ENCODE results near the gene HES6. TPM values are rescaled to one million over a fixed set of nuclear protein-coding genes. Genes with fewer than 3 reads are reported as not detected.

Gene HES6
- total RNA-seq, 1 experiment from 2014 or later, result 17.2 TPM

- H3K36me3 ChIP-seq (ENCODE audit: insufficient read depth, low read length, poor library complexity, severe bottlenecking), result no peaks in the 10 kb centered on the region
- no peak for TF ChIP-seq CTCF (conservative IDR thresholded peaks at IDR 0.05; ENCODE audit: low read depth, low read length)
- TF ChIP-seq EZH2 (IDR thresholded peaks at IDR 0.05; ENCODE audit: borderline replicate concordance, low read depth, low read length, poor library complexity, severe bottlenecking), result no peak
- H3K27ac ChIP-seq (ENCODE audit: low read depth, low read length, poor library complexity, severe bottlenecking), result no peak overlapping the region
- H3K9me3 ChIP-seq (ENCODE audit: low read depth, low read length, poor library complexity, severe bottlenecking), result no peaks in the 10 kb centered on the region
- peaks cover 15% of the 10 kb centered on the region for H3K4me1 ChIP-seq (ENCODE audit: insufficient read depth, low read length, poor library complexity, severe bottlenecking)
- no peaks in the 10 kb centered on the region for H3K27me3 ChIP-seq (replicated peaks; ENCODE audit: insufficient read depth, low read depth, low read length, poor library complexity)
- H3K4me3 ChIP-seq (ENCODE audit: low read depth, low read length, poor library complexity, severe bottlenecking), result no peak overlapping the region
- DNase-seq (ENCODE audit: low spot score), result no peak
- intact Hi-C loops (cut with micrococcal nuclease; ENCODE audit: unreplicated experiment), result no loop called here
- no TSS peak for BruUV-seq (replicated peaks)
- ChIA-PET CTCF (no interaction called here), POLR2A (ENCODE audit: low non-redundant PET) (no interaction called here)
Observed at GRCh38 chr2:238241970-238242369, 2.1 kb upstream of the HES6 start.

GRCh38 chr2:238240757-238241711 lies 1.2 kb upstream of the HES6 start:
- Histone ChIP-seq H3K36me3 (ENCODE audit: insufficient read depth, low read length, poor library complexity, severe bottlenecking) (no peaks in the 10 kb centered on the region), H3K4me1 (ENCODE audit: insufficient read depth, low read length, poor library complexity, severe bottlenecking) (peaks cover 15% of the 10 kb centered on the region), H3K4me3 (ENCODE audit: low read depth, low read length, poor library complexity, severe bottlenecking) (peak overlapping the region; percentile 71), H3K9me3 (ENCODE audit: low read depth, low read length, poor library complexity, severe bottlenecking) (no peaks in the 10 kb centered on the region), H3K27me3 (replicated peaks; ENCODE audit: insufficient read depth, low read depth, low read length, poor library complexity) (no peaks in the 10 kb centered on the region), H3K27ac (ENCODE audit: low read depth, low read length, poor library complexity, severe bottlenecking) (no peak overlapping the region)
- peak; percentile 78 for DNase-seq (ENCODE audit: low spot score)
- BruUV-seq (replicated peaks), result no TSS peak
- CTCF ChIA-PET, result no interaction called here
- intact Hi-C loops (cut with micrococcal nuclease; ENCODE audit: unreplicated experiment), result no loop called here
- TF ChIP-seq CTCF (conservative IDR thresholded peaks at IDR 0.05; ENCODE audit: low read depth, low read length), result no peak
- no peak for TF ChIP-seq EZH2 (IDR thresholded peaks at IDR 0.05; ENCODE audit: borderline replicate concordance, low read depth, low read length, poor library complexity, severe bottlenecking)
- POLR2A ChIA-PET (ENCODE audit: low non-redundant PET), result no interaction called here

- H3K27me3 ChIP-seq (replicated peaks; ENCODE audit: insufficient read depth, low read depth, low read length, poor library complexity), result no peaks in the 10 kb centered on the region
- POLR2A ChIA-PET (ENCODE audit: low non-redundant PET), result interaction anchor here (0.6 kb wide), 2 partner anchors 10 to 80 kb away, joined by 3 to 4 read pairs; no protein-coding TSS in a partner anchor
Observed at GRCh38 chr2:238239543-238239862, 335 bp downstream of the HES6 start.

More at GRCh38 chr2:238239543-238239862, 335 bp downstream of the HES6 start:
- BruUV-seq (replicated peaks), result no TSS peak
- TF ChIP-seq CTCF (conservative IDR thresholded peaks at IDR 0.05; ENCODE audit: low read depth, low read length), result no peak
- no peak for TF ChIP-seq EZH2 (IDR thresholded peaks at IDR 0.05; ENCODE audit: borderline replicate concordance, low read depth, low read length, poor library complexity, severe bottlenecking)
- H3K36me3 ChIP-seq (ENCODE audit: insufficient read depth, low read length, poor library complexity, severe bottlenecking), result no peaks in the 10 kb centered on the region
- no peaks in the 10 kb centered on the region for H3K9me3 ChIP-seq (ENCODE audit: low read depth, low read length, poor library complexity, severe bottlenecking)
- peak overlapping the region; percentile 71 for H3K4me3 ChIP-seq (ENCODE audit: low read depth, low read length, poor library complexity, severe bottlenecking)
- CTCF ChIA-PET, result no interaction called here
- peak; percentile 35 for DNase-seq (ENCODE audit: low spot score)
- H3K4me1 ChIP-seq (ENCODE audit: insufficient read depth, low read length, poor library complexity, severe bottlenecking), result peaks cover 15% of the 10 kb centered on the region
- intact Hi-C loops (cut with micrococcal nuclease; ENCODE audit: unreplicated experiment), result no loop called here
- peak overlapping the region; percentile 61 for H3K27ac ChIP-seq (ENCODE audit: low read depth, low read length, poor library complexity, severe bottlenecking)
